MM.1S (cell line): ENCODE measurements around the gene CRKL.

Experiments used
- CTCF ChIP-seq: fragments of 300-600 bp; sonication (generic); IDR thresholded peaks from 2 replicates; pipeline ENCODE4 v1.5.1; 2016; ENCODE audit warnings: antibody characterized with exemption, low read length, mixed read lengths
- EZH2 ChIP-seq: fragments of 300-600 bp; sonication (generic); optimal IDR thresholded peaks from 2 replicates; pipeline ENCODE3; 2017; ENCODE audit warnings: low read depth, mild to moderate bottlenecking, antibody characterized with exemption, low read length, mixed read lengths
- EZH2phosphoT487 ChIP-seq: fragments of 300-600 bp; sonication (generic); IDR thresholded peaks from 2 replicates; pipeline ENCODE4 v1.6.1; 2018; ENCODE audit warnings: antibody characterized with exemption, low read length

DNA sequence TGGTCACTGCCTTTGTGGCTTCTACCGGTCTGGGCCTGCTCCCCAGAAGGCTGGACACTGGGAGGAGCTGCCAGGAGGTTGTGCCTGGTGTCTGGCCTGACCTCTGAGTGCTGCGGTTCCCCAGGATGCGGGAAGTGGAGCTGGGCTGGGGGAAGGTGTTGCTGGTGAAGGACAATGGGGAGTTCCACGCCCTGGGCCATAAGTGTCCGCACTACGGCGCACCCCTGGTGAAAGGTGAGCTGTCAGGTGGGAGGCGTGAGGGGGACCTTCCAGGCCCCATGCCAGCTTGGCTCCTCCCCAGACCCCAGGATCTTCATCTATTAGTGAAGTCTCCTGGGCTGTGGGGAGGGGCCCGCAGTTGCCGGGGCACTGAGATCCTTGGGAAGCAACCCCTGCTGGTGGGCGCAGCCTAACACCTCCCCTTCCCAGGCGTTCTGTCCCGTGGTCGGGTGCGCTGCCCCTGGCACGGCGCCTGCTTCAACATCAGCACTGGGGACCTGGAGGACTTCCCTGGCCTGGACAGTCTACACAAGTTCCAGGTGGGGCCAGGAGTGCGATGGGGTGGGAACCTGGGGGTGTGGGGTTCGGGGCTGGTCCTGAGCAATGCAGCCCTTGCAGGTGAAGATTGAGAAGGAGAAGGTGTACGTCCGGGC is 56.6 kb downstream of the CRKL start:
- no peak for TF ChIP-seq EZH2
- no peak for TF ChIP-seq CTCF
- no peak for TF ChIP-seq EZH2phosphoT487
